NOMO-1 treated with dmso at 0.1 percent for 144 hours (cell line): ENCODE results near the gene PIP.
"Not testable (repeated sequence)": the region's sequence is repeated elsewhere in the genome, so short reads cannot be mapped to it uniquely, and the experiment has no call there.

ENCODE experiments used
- DNase-seq: peaks from one replicate; lab custom pipeline; 2025; ENCODE audit not compliant: unreplicated experiment; lab: John Stamatoyannopoulos, UW

The PIP gene

DNA sequence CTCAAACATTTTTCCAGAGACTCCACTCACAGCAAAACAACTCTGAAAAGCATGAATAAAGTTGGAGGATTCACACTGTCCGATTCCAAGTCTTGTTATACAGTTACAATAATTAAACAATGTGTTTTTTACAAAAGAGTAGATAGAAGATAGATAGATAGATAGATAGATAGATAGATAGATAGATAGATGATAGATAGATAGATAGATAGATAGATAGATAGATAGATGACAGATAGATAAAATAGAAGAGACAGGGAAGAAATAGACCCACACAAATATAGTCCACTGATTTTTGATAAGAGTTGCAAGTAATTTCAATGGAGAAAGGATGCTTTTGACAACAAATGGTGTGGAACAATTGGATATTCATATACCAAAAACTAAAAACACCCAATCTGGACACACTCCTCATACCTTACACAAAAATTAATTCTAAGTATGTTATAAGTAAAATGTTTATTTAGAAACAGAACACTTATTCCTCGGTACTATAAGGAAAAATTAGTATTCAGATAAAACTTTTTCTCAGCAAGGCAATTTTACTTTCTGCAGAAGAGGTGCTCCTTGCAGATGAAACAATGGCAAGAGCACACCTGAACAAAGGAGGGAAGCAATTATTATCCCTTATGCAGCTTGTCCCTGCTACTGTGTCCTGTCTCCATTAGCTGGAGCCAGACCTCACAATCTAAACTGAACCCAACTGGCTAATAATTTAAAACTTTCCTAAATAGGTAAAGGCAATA, 45.7 kb downstream of the PIP start:
- DNase-seq = no peak

DNA sequence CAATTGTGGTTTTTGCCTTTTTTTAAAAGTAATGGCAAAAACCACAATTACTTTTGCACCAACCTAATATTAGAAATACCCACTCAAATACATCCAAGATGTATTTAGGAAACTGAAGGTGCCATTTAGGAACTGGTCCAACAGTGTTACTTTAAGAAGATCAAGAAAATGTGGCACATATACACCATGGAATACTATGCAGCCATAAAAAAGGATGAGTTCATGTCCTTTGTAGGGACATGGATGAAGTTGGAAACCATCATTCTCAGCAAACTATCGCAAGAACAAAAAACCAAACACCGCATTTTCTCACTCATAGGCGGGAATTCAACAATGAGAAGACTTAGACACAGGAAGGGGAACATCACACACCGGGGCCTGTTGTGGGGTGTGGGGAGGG, 48.9 kb downstream of the PIP start:
- DNase-seq = not testable (repeated sequence)

DNA sequence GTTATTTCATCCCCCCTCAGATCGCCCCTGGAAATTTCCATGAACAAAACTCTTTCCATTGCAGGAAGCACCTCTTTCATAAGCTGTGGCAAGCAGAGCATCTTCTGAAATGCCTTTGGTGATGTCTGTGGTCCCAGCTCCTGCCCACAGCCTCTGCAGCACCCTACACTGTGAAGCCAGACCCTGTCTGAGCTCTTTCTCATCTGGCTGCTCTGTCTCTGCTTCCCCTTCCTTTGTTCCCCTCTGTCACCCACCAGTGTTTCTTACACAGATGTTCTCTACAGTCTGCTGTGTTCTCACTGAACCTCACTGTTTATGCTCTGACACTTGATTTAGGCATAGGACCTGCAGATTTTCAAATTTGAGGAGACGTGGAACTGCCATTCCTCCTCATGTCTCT, 49.5 kb downstream of the PIP start:
- DNase-seq = no peak

DNA sequence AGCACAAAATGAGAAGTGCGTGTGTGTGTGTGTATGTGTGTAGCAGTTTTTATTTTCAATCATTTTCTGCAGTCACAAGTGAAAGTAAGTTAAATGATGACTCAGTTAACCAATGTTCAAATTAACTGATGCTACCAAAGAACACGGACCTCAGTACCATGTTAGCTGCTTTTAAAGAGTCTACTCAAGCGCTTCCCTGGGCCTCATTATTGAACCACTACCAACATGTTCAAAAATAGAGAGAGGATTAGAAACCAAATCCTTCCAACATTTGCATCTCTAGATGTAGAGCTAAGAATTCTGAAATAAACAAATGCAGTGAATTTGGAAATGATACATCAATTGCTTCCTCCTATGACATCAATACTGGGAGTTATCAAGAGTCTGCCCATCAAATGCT, 51.1 kb downstream of the PIP start, which contains the start of gene TAS2R39:
Gene TAS2R39 (plus strand): TSS at position 396 of the 400 bp plus-strand sequence. CDS start 0 bp downstream, at position 396.
- DNase-seq = no peak

DNA sequence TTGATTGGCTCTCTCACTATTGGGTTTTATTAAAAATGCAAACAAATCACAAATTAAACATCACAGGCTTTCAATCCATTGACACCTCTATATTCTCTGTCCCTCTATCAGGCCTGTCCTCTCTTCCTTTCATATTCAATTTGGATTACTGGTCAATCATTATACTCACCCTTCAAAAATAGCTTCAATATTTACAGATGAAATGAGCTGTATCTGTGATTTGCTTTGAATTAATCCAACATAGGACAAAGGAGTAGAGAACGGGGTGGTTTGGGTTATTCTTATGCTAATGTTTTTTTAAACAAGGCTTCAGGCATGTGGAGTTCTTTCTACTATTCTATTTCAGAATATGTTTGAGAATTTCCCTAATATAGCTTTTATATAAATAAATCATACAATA, 53.7 kb downstream of the PIP start:
- no peak for DNase-seq

DNA sequence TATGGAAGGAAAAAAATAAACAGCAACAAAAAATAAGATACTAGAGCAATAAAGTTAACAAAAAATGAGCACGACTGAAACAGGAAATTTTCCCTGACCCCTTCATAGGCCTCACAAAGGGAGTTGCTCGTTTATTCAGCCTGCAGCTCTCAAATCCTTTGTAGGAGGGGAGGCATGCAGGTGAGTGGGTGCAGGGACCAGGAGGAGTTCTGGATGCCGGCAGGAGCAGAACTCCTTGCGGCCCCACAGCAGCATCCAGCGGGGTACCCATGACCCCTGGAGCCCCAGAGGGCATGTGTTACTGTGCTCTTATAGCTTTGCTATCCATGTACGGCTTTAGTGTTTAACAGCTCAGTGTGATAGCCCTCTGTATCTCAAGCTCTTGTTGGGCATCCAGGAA, 57.1 kb downstream of the PIP start:
- DNase-seq = no peak
